ENCODE data around the gene FBXO30.

The FBXO30 gene

GRCh38 chr6:145744619-145745018 is 70.0 kb downstream of the FBXO30 start:
- no peak for DNase-seq
